ENCODE data around the gene YARS1. TPM values are rescaled to one million over a fixed set of nuclear protein-coding genes. Genes with fewer than 3 reads are reported as not detected.

Gene YARS1
- total RNA-seq, 1 experiment from 2014 or later = 194 TPM

- TF ChIP-seq CTCF (conservative IDR thresholded peaks at IDR 0.05) = no peak
- Histone ChIP-seq H3K14ac (ENCODE audit: insufficient read depth, low read length) (no peak overlapping the region), H3K4ac (ENCODE audit: low read depth, low read length) (no peak overlapping the region), H3K27me3 (ENCODE audit: insufficient read depth, low read length) (no peaks in the 10 kb centered on the region), H3K27ac (ENCODE audit: insufficient read length, low read depth, low read length) (no peak overlapping the region), H2AK5ac (ENCODE audit: insufficient read length, low read length) (no peak overlapping the region), H3K18ac (ENCODE audit: insufficient read length, low read depth, low read length) (no peak overlapping the region), H3K23ac (ENCODE audit: insufficient read length, low read depth, low read length) (no peak overlapping the region), H2AFZ (ENCODE audit: low read length) (no peak overlapping the region), H2BK20ac (ENCODE audit: low read depth, low read length, poor library complexity, severe bottlenecking) (no peak overlapping the region), H3K4me1 (ENCODE audit: insufficient read depth, low read length) (no peaks in the 10 kb centered on the region), H2BK12ac (ENCODE audit: insufficient read length, low read depth, low read length) (no peak overlapping the region), H2BK15ac (ENCODE audit: low read depth, low read length) (no peak overlapping the region), H4K91ac (ENCODE audit: insufficient read length, low read depth, low read length) (no peak overlapping the region), H3K79me2 (ENCODE audit: insufficient read depth, low read length) (peaks cover 1% of the 10 kb centered on the region; the same call in 1 of the 2 replicates), H3T11ph (ENCODE audit: low read length) (no peak overlapping the region), H3K79me1 (ENCODE audit: insufficient read depth, low read depth, low read length, poor library complexity, severe bottlenecking) (no peaks in the 10 kb centered on the region), H4K5ac (ENCODE audit: insufficient read length, low read depth, low read length) (no peak overlapping the region), H3K56ac (ENCODE audit: insufficient read length, low read depth, low read length) (no peak overlapping the region), H3K9me3 (ENCODE audit: control insufficient read depth, low read depth, low read length) (no peaks in the 10 kb centered on the region), H2BK5ac (ENCODE audit: insufficient read length, low read length) (no peak overlapping the region), H3K9ac (ENCODE audit: extremely low read depth, insufficient read length, low read length) (no peak overlapping the region), H4K8ac (replicated peaks; ENCODE audit: insufficient read length, low read depth, low read length) (no peak overlapping the region), H3K4me2 (ENCODE audit: insufficient read depth, insufficient read length, low read length) (no peak overlapping the region), H3K23me2 (ENCODE audit: insufficient read length, low read depth, low read length, poor library complexity, severe bottlenecking) (no peaks in the 10 kb centered on the region), H2BK120ac (ENCODE audit: low read depth, low read length, poor library complexity, severe bottlenecking) (no peak overlapping the region), H4K20me1 (ENCODE audit: control insufficient read depth, insufficient read depth, insufficient read length) (no peaks in the 10 kb centered on the region)
- Mint-ChIP-seq H3K4me1 (peaks cover 0 to 3% of the 10 kb centered on the region in 2 experiments; a peak in 1 of 4 replicates), H3K27me3 (ENCODE audit: low read depth) (no peaks in the 10 kb centered on the region), H3K27ac (no peak overlapping the region), H3K4me3 (no peak overlapping the region), H3K36me3 (ENCODE audit: insufficient read depth in 1 of 3, low read depth in 3 of 3) (peaks cover 13 to 62% (median 54%) of the 10 kb centered on the region in 3 experiments; a peak in 6 of 7 replicates), H3K9me3 (peaks cover 0 to 2% of the 10 kb centered on the region in 2 experiments; a peak in 1 of 5 replicates)
- DNase-seq = no peak
- no CpG with 5 or more reads among the region's 3 CpGs for WGBS (ENCODE audit: extremely low coverage, insufficient read length, low lambda C conversion rate)
Observed at GRCh38 chr1:32825181-32825580, 8.0 kb upstream of the YARS1 start.
